Ovary (tissue), 3 donors: ENCODE results near the gene SPTBN5.

Experiments used
- POLR2A ChIP-seq: fragments of 450-650 bp; IDR thresholded peaks from one replicate; pipeline ENCODE4 v1.6.1; 2017; ENCODE audit warnings: antibody characterized with exemption, mild to moderate bottlenecking, moderate library complexity
- TF ChIP-seq, protein P1 (sequence below), 3 donors: fragments of 450-650 bp in 2 of 3; fragments of 200-600 bp in 1 of 3; IDR thresholded peaks; one replicate each; pipeline versions ENCODE4 v1.5.1 to v1.8.0; 2016 to 2022; ENCODE audit warnings: antibody characterized with exemption in 3 of 3, mild to moderate bottlenecking in 1 of 3
- donor health status: DM: no; HTN: no; CAD: no.

DNA sequence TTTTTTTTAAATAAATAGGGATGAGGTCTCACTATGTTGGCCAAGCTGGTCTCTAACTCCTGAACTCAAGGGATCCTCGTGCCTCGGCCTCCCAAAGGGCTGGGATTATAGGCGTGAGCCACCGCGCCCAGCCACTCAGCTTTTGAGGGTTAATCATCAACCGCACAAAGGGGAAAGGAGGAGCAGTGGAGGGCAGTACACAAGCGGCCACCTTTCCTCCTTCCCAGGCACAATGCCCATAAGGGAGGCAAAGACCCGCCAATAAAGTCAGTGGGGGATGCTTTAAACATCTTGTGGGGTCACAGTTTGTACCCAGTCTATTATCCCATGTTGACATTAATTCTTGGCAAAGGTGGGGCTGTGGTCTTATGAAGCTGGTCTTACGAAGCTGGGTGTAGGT is 46.1 kb upstream of the SPTBN5 start:
- TF ChIP-seq, protein P1, sequence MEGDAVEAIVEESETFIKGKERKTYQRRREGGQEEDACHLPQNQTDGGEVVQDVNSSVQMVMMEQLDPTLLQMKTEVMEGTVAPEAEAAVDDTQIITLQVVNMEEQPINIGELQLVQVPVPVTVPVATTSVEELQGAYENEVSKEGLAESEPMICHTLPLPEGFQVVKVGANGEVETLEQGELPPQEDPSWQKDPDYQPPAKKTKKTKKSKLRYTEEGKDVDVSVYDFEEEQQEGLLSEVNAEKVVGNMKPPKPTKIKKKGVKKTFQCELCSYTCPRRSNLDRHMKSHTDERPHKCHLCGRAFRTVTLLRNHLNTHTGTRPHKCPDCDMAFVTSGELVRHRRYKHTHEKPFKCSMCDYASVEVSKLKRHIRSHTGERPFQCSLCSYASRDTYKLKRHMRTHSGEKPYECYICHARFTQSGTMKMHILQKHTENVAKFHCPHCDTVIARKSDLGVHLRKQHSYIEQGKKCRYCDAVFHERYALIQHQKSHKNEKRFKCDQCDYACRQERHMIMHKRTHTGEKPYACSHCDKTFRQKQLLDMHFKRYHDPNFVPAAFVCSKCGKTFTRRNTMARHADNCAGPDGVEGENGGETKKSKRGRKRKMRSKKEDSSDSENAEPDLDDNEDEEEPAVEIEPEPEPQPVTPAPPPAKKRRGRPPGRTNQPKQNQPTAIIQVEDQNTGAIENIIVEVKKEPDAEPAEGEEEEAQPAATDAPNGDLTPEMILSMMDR (IDR thresholded peaks at IDR 0.05), result no peak
- no peak for TF ChIP-seq POLR2A
